Esophagus muscularis mucosa (tissue), 4 donors: ENCODE results near the gene DDR2.

Experiments used
- CTCF ChIP-seq, 3 experiments: fragments of 200-600 bp in 2 of 3; fragments of 450-650 bp in 1 of 3; sonication (generic) in 2 of 3; IDR thresholded peaks; one replicate each; pipeline ENCODE4 v1.5.1; 2017 to 2019; ENCODE audit warnings: antibody characterized with exemption in 3 of 3, mild to moderate bottlenecking in 2 of 3, moderate library complexity in 1 of 3
- EP300 ChIP-seq: sonication (generic); formaldehyde crosslinking; IDR thresholded peaks from one replicate; pipeline ENCODE4 v1.6.1; 2017; ENCODE audit warnings: antibody characterized with exemption
- POLR2A ChIP-seq: fragments of 450-650 bp; IDR thresholded peaks from one replicate; pipeline ENCODE4 v1.6.1; 2017; ENCODE audit warnings: antibody characterized with exemption, moderate library complexity, mild to moderate bottlenecking, low read depth
- POLR2AphosphoS5 ChIP-seq, 2 donors: sonication (generic); formaldehyde crosslinking; IDR thresholded peaks; one replicate each; pipeline ENCODE4 v1.6.1; 2017; ENCODE audit warnings: antibody characterized with exemption in 2 of 2

GRCh38 chr1:162605225-162605927, 26.9 kb upstream of the DDR2 start:
- TF ChIP-seq CTCF (IDR thresholded peaks at IDR 0.05), result no peak
- TF ChIP-seq POLR2A, result no peak
- peak in 1 of 2 donors; percentile 64 for TF ChIP-seq POLR2AphosphoS5 (IDR thresholded peaks at IDR 0.05)
- TF ChIP-seq EP300, result peak; percentile 8
